NCI-H1417 (cell line): Measurements from ENCODE around the gene DHX36.

Source experiments
- DNase-seq, 3 experiments: peaks; one replicate each; lab custom pipeline; 2025; lab: John Stamatoyannopoulos, UW

The DHX36 gene

DNA sequence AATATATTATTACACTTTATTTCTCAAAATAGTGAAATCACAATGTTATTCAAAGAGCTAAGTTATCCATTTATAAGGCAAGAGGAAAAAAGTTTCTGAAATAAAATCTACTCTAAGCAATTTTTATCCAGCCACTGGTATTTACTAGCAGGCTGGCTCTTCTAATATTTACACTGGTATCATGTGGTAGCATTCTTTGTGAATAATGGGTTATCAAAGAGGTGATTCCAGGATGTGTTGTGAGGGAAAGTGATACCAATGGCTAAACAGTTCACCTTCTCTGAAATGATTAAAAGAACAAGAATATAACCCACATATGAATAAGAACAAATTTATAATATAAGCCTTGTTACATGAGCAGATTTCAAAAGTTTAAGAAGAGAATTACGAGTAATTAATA lies 44.1 kb downstream of the DHX36 start:
- DNase-seq = no peak

DNA sequence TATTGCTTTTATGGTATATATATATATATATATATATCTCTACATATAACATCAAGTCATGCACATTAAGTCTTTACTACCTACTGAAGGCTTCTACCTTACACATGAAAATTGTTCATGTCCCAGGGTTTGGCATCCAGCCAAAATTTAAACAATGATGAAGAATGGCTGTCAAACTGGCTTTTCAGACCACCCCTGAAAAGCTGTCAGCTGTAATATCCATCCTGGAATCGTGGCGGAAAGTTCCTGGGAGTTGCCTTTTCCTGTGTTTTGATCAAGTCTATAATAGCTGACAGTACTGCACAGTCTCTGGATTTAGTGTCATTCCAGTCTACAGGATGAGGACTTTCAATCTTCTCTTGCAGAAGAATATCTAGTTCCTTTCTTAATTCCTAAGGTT lies 48.3 kb downstream of the DHX36 start:
- DNase-seq = peak in 2 of 3 experiments; percentile 57 to 79

DNA sequence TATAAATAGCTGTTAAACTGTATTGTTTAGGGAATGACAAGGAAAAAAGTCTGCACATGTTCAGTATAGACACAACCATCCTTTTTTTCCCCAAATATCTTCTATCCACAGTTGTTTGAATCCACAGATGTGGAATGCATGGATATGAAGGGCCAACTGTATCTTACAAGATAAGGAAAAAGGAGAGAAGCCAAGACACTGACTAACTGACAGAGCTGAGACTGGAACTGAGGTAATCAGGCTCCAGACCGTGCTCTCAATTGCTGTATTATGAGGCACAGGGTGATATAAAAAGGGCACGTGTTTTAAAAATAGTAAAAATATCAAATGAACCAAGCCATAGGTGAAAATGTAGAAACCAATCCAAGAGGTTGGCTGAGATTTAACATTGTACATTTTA lies 49.0 kb downstream of the DHX36 start:
- DNase-seq = no peak

DNA sequence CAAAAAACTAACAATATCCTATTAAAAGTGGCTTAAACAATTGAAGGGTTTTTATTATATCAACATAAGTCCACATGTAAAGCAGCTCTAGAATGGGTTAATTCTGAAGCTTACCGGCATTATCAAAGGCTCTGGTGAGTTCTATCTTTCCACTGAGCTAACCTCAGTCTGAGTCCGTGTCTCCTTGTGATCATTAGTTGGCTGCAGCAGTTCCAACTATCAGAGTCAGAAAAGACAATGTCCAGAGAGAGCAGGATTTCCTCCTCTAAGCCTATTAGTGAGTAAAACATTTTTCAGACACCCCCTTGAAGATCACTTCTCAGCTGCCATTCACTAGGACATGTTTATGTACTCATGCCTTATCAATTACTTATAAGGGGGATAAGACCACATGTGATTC lies 49.9 kb downstream of the DHX36 start:
- DNase-seq = no peak

DNA sequence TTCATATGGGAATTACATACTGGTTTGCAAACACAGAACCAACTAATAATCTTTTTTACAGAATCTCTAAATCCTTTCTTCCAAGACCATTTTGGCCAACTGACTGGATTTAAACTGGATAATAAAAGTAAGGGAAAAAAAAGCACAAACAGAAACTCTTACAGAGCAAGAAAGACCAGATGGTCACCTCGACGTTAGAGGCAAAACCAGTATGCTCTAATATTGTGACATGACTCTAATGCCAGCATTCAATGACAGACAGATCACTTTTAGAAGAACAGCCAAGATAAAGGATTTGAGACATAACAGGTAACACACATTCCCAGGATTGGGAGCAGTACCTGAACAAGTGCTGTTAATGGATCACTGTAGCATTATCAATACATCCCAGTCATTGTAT lies 50.9 kb downstream of the DHX36 start:
- DNase-seq = no peak

DNA sequence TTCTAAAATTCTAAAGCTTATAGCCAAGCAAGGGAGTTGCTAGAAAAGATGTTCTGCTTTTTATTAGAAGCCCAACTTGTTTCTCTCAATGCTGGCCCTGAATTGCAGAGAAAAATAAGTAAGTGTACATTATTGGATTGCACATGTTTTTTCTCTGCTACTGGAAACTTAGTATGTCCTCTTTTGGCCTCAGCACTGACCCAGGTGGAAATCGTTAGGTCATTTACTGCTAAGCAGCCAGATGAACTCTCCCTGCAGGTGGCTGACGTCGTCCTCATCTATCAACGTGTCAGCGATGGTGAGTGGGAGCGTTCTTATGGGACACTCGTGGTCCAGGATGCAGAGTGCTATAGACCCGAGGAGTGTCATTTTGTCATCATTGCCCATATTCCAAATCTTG lies 69.8 kb downstream of the DHX36 start:
- DNase-seq = no peak

DNA sequence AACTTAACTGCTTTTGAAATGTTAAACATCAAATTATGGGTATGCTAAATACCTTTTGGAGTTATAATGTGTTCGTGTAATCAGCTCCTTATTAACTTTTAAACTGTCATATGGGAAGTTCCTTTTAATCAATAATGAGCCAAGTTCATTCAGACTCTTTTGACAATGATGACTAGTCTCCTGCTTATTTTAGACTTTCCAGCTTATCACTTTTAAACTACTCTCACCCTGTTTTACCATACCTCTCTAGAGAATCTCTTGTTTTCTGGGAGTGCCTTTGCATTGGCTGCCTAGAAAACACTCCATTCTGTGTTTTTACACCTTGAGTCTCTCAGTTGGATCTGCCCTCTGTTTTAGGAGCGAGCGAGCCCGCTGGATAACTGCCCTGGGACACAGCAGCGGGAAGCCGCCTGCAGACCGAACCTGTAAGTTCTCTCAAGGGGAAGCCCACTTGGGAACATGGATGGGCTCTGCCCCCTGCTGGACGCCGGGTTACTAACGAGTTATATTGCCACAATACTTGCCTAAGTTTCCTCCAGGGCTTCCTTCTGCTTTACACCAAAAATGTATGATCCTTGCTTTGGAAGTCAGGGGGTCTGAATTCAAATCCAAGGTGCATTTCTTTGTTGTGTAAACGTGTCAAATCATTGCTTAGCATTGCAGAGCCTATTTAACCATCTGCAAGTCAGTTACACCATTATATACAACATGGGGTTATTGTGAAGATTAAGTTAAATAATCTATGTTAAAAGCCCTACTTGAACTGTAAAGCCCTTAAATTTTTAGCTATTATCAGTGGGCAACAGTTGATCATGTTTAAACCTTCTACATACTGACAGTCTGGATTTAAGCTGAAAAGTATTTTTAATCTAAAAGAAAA lies 71.3 kb downstream of the DHX36 start:
- peak; percentile 75 to 91 (median 79) for DNase-seq

DNA sequence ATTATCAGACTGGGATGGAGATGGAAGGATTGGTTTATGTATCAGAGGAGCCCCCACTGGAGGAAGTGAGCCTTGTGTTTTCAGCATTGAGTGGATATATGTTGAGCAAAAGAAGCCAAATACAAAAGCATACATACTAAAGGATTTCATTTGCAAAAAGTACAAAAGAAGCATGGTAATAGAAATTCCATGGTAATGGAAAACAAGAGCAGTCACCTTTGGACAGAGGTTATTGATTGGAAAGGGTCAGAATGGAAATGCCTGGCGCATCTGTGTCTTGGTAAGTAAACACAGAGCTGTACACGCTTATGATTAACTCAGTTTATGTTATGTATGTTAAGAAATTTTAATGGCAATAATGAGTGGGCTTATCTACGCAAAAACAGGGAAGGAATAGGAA lies 72.7 kb downstream of the DHX36 start:
- no peak for DNase-seq

DNA sequence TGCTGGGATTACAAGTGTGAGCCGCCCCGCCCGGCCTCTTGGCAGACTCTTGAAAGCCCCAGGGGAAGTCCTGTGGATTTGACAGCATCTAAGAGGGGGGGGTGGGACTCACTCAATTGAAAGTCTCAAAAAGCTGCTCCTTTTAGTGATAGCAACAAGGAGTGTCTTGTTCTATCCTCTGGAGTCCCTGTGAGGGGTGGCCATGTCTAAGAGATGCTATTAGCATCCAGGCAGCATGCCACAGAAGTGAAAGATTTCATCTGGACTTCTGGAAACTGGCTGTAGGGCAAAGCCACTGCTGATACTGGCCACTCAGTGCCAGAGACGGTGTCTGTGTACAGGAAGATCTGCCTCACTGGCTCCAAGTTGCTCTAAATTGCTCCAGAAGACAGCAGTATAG lies 74.0 kb downstream of the DHX36 start:
- no peak for DNase-seq

DNA sequence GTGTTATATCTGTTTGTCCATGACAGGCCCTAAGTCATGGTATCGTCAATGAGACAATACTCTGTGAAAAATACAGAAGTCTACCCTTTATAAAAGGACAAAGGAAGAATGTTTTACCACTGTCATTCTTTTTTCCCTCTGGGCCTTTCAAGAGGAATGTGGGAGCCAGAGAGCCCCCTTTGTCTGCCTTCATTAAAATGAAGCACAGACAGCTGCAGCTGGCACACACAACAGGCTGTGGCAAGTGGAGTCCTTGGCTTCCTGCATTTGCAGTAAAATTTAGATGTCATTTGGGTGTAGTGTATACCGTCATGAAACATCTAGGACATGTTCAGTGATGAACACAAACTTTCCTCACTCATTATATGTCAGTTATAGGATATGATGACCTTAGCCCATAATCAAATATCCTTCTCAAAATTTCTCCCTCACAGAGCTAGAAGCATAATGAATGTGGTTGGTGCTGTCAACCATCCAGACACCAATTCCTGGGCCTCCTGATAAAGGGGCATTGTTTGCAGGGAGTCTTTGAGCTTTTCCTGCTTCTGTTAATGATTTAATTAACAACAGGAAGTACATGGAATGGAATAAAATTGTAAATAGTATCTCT lies 76.4 kb downstream of the DHX36 start:
- peak; percentile 7 to 50 (median 10) for DNase-seq

DNA sequence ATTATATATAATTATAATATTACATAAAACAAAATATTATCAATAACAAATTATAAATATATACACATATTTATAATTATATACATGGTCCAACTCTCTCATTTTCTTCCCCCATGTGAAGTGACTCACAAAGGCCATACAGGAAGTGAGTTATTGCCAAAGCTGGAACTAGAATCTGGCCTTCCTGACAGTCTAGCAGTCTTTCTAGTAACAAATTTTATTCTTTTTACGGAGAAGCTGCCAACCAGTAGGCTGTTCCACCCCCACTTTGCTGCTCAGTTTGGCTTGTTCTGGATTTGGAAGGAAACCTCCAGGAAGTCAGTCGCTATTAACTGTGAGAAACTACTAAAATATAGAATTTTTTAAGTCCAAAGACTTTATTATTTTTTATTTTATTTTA lies 79.6 kb downstream of the DHX36 start:
- no peak for DNase-seq

DNA sequence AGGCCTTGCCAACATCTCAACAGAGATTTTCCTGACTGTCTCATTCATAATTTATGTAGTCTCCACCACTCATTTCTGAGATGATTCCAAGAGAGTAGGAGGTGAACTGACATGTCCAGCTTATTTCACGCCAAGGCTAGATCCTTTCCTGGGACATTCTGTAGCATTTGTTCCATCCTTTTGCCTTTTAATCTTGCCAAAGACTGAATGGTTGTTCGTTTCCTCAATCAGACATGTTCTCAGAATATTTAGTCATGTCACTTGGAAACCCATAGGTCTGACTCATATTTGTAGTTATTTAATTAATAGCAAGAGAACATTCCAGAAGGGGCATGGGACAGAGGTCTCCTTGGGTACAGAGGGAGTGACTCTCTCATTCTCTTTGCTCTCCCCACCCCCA lies 80.9 kb downstream of the DHX36 start:
- DNase-seq = no peak

DNA sequence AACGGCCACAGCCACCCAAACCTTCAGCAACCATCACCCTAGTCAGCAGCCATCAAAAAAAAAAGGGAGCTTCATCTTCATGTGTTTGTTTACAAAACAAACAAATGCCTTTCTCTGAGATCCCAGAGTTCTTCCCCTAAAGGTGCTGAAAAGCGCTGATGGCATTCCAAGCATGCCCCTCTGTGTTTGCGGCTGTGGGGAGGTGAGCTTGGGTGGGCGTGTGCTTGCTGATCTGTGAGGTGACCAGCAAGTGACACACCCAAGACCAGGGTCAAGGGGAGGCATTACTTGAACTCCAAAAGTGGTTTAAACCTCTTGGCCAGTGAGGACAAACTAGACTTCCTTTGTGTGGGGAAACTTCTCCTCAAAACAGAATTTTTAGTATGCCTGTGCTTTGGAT lies 81.5 kb downstream of the DHX36 start:
- DNase-seq = no peak

DNA sequence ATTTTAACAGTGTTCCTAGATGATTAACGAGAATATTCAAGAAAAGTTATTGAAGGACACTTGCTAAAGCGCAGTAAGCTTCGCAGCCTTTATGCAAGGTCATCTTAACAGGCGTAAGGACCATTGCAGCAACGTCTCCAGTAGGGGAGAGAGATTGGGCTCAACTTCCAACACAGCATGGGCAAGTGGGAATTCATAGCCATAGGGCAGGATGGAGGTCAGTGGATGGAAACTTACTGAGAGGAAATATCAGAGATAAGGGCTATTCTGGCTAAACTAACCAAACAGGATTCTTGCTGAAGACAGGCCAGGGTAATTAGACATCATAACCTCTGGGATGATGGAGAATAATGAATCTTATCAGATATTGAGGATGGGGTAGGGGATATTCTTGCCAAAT lies 82.8 kb downstream of the DHX36 start:
- DNase-seq = no peak

DNA sequence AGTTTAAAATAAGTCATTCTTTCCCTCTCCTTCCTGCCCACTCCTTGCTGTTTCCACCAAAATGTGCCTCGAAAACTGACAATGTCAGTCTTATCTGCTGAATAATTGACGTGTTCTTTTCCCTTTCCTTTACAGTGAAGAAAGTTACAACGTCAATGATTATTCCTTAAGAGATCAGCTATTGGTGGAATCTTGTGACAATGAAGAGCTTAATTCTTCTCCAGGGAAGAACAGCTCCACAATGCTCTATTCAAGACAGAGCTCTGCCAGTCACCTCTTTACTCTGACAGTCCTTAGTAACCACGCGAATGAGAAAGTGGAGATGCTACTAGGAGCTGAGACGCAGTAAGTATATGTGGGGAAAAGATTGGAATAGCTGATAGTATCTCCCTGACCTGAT lies 84.1 kb downstream of the DHX36 start:
- DNase-seq = no peak

DNA sequence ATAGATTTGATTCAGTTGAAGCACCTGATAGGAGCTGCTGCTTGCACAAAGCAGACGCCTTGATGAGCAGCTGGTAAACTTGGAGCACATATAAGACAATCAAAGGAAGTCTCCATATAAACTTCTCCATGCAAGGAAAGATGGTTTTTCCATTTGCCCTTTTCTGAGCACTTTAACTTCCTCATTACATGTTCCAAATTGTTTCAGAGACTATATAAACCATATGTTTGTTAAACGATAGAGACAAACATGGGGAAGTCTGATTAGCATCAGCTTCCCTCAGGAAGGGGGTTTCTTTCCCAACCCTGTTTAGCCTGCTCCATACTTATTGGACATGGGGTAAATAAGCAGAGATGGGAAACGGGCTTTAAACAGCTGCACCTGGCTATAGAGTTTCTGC lies 88.0 kb downstream of the DHX36 start:
- DNase-seq = no peak

DNA sequence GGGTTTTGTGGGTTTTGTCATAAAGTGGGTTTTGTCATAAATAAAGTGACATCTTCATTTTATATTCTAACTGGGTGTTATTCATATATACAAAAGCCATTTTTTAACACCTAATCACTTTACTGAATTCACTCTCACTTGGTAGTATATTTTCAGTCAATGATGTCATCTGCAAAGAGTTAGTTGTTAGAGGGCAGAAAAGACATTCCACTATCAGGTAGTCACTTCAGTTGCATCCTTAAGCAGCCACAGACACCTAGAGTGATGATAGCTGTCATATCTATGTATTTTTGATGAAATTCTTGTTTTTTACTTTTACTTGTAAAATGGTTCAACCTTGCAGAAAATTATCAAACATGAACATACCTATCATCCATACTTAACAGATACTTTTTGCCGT lies 89.0 kb downstream of the DHX36 start:
- DNase-seq = no peak

DNA sequence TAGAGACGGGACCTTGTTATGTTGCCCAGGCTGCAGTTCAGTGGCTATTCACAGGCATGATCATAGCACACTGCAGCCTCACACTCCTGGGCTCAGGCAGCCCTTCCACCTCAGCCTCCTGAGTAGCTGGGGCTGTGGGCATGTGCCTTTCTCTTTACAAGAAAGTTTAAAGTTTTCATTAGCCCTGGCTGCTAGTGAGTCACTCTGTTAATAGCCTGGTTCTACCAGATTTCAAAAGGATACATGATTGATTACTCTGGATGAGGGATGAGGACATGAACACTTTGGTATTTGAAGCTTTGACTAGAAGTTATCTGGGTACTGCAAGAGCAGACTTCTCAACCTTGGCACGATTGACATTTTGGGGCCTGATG lies 95.1 kb downstream of the DHX36 start:
- no peak for DNase-seq

DNA sequence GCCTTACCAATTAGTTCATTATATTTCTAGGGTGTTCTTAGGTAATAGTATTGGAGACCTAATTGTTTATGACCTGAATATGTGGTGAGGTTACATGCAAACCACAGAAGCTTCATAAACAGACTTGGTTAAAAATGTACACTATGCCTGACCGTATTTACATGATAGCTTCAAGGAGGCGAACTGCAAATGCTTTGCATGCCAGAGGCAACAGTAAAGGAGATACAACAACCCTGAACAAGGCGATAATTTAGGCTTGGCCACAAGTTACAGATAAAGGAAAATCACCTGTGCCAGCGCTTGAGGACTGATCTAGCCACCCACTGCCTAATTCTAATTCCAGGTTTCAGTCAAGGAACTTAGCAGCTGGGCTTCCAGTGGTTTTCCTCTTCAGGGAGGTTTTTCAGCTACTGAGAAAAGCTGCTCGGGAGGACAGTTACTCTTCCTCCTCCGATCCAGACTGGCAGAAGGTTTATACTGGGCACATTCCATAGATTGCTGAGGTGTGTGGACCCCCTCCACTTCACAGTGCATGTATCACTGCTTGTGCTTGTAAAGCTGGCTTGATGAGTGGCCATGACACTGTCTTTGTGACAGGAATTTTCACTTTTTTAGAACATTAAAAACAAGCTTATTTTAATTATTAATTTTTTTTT lies 95.6 kb downstream of the DHX36 start:
- DNase-seq = no peak

DNA sequence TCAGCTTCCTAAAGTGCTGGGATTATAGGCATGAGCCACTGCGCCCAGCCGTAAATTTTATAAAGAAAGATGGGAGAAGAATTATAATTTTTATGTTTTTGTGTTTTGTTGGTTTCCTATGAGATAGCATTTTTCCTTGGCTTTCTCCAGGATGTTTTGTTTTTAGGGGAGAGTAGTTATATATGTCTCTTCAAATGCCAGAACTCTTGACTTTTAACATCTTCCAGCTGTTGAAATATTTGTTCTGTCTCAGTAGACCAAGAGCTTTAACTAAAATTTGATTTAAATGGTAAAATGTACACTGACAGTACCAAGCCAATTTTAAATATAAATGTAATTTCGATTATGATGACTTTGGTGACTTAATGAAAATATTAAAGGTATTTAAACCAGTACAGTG lies 96.8 kb downstream of the DHX36 start:
- DNase-seq = no peak

DNA sequence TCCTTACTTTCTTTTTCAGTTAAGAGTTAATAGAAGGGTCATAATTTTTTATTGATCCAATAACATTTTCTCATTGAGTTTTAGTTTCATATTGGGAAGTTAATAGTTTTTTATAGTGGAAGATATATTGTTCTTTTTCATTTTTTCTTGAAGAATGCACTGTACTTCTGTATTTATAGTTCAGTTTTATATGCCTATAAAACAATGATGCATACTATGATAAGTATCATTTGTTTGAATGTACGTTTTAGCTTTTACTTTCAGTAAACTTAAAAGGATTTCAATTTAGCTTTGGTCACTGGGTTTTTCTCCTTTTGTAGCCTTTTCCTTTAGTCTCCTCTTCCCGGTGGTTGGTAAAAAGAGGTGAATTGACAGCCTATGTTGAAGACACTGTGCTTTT lies 98.8 kb downstream of the DHX36 start:
- DNase-seq = no peak

DNA sequence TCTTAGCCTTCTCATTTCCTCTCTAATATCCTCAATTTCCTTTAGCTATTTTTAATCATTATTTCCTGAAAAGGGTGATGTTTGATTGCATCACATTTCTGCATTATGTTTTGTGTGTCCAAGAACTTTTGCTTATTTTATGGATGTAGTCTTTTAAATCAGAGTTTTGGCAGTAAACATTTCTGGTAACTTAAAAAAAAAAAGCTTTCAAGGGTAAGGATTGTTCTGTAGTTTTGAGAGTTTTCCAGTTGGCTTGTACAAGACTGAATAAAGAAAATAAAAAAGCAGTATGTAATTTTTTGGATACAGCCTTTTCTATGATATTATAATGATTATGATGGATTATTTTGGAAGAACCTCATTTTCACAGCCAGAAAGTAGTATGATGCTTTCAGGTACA lies 99.4 kb downstream of the DHX36 start:
- no peak for DNase-seq

DNA sequence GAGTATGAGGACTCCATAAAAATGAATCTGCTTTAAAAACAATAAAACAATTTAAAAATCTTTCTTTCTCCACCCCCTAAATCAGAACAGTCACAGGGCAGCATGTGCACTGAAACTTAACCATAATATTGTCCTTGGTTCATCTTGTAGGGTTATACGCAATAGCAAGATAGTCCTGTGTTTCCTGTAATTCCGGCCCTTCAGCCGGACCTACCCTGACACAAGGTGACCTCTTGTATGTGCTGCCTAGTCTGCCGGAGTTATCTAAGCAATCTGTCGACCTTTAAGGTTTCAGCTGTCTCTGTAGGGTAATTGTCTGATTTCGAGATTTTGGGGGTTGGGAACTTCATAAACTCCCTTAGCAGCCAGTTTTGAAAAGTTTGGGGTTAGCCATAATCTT lies 99.9 kb downstream of the DHX36 start:
- DNase-seq = no peak
